GM12891 (cell line): ENCODE results near the gene SEC23B.

ENCODE experiments used
- POLR2A ChIP-seq: IDR thresholded peaks from 2 replicates; pipeline ENCODE4 v1.6.1; 2011; ENCODE audit warnings: low read depth, low read length, control low read depth
- POLR2AphosphoS5 ChIP-seq: IDR thresholded peaks from 2 replicates; pipeline ENCODE4 v1.6.1; 2011; ENCODE audit warnings: low read depth, low read length, control low read depth
- POU2F2 ChIP-seq: IDR thresholded peaks from 2 replicates; pipeline ENCODE4 v1.6.1; 2011; ENCODE audit warnings: low read depth, mild to moderate bottlenecking, control low read depth, low read length, moderate library complexity
- TAF1 ChIP-seq: IDR thresholded peaks from 2 replicates; pipeline ENCODE4 v1.6.1; 2011; ENCODE audit warnings: low read depth, low read length, control low read depth

DNA sequence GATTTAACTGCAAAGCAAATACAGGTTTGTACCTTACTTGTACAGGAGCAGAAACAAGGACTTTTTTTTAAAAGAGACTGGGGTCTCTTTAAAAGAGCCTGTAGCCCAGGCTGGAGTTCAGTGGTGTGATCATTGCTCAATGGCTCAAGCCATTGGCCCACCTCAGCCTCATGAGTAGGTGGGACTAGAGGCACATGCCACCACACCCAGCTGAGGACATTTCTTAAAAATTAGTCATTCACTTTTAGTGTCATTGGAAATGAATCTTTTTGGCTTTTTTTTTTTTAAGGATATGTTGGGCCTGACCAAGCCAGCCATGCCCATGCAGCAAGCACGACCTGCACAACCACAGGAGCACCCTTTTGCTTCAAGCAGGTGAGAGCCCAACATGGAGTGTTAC is 16.9 kb downstream of the SEC23B start:
- no peak for TF ChIP-seq POLR2AphosphoS5
- TF ChIP-seq TAF1, result no peak
- no peak for TF ChIP-seq POU2F2
- no peak for TF ChIP-seq POLR2A
